CD4-positive, alpha-beta T cell treated with Interleukin-1 beta for 1 hour (primary cell): ENCODE data around the gene ZBTB47.

ENCODE experiments used
- DNase-seq, 2 donors: peaks; one replicate each; pipeline ENCODE4 v3.0.0-alpha.2; 2020 to 2022

The ZBTB47 gene

DNA sequence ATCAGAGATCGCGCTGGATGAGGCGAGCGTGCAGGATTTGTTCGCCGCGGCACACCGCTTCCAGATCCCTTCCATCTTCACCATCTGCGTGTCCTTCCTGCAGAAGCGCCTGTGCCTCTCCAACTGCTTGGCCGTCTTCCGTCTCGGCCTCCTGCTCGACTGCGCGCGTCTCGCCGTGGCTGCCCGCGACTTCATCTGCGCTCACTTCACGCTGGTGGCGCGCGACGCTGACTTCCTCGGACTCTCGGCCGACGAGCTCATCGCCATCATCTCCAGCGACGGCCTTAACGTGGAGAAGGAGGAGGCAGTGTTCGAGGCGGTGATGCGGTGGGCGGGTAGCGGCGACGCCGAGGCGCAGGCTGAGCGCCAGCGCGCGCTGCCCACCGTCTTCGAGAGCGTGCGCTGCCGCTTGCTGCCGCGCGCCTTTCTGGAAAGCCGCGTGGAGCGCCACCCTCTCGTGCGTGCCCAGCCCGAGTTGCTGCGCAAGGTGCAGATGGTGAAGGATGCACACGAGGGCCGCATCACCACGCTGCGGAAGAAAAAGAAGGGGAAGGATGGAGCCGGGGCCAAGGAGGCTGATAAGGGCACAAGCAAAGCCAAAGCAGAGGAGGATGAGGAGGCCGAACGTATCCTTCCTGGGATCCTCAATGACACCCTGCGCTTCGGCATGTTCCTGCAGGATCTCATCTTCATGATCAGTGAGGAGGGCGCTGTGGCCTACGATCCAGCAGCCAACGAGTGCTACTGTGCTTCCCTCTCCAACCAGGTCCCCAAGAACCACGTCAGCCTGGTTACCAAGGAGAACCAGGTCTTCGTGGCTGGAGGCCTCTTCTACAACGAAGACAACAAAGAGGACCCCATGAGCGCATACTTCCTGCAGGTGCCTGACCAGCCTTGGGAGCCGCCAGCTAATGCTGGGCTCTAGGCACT is 32.7 kb downstream of the ZBTB47 start:
- DNase-seq = no peak

DNA sequence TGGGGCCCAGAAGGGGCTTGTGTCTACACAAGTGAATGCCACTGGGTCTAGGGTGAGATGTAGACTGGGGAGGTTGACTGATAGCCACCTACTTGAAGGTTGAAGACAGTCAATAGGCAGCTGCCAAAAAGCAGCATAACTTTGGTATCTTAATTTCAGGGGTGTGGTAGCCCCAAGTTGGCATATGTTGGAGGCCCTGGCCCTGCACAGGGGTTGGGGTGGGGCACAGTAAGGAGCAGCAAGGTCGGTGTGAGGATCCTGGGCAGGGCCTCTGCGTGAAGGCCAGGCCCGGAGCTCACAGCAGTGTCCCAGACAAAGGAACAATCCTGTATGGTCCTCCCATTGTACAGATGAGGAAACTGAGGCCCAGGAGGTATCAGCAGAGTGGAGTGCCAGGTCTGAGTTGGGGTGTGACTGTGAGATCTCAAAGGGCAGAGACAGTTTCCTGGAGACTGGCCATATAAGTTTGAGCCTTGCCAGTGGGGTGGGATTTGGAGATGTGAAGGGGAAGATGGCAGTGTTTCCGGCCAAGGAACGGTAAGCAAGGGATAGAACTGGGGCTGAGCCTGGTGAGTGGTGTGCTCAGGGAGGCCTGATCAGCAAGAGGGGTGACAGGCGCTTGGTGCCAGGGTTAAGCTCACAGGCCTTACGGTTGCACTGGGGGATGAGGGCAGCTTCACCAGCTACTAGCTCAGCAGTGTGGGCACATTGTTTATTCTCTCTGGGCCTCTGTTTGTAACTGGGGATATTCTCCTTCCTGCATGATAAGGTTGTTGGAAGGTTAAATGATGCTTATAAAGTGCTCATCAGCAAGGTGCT is 33.5 kb downstream of the ZBTB47 start:
- no peak for DNase-seq

DNA sequence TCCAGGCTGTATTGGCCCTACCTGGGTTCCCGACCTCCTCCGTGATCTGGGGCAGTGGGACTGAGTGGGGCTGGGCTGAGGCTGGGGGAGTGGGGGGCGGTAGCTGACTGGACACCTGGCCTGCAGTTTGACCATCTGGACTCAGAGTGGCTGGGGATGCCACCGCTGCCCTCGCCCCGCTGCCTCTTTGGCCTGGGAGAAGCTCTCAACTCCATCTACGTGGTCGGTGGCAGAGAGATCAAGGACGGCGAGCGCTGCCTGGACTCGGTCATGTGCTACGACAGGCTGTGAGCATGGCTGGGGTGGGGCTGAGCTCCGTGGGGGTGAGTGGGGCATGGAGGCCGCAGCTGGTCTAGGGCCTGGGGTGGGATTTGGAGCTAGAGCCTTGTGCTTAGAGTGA is 34.5 kb downstream of the ZBTB47 start:
- no peak for DNase-seq

DNA sequence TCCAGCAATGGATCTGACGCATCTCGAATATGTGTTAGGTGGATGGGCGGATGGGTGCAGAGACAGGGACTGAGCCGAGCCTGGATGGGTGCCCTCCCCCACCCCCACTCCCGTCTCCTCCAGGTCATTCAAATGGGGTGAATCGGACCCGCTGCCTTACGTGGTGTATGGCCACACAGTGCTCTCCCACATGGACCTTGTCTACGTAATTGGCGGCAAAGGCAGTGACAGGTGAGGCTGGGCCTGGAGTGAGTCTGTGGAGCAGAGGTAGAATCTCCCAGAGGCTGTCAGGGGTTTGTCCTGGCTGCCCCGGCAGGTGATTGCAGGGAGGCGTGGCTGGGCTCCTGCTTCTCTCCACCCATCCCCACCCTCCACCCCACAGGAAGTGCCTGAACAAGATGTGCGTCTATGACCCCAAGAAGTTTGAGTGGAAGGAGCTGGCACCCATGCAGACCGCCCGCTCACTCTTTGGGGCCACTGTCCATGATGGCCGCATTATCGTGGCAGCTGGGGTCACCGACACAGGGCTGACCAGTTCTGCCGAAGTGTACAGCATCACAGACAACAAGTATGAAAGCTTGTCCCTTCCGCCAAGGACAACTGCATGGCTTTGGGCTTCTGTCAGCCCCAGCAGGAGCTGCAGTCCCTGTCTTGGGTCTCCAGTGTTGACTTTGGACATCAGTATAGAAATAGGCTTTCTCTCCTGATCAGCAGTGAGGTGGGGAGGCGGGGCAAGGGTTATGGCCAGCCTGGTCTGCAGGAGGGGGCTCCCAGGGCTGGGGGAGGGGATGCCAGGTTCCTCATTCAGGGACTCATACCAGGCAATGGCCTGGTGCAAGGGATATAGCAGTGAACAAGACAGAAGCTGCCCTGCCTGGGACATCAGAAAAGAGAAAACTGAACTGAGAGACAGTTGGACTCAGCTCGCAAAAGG is 35.3 kb downstream of the ZBTB47 start:
- no peak for DNase-seq

DNA sequence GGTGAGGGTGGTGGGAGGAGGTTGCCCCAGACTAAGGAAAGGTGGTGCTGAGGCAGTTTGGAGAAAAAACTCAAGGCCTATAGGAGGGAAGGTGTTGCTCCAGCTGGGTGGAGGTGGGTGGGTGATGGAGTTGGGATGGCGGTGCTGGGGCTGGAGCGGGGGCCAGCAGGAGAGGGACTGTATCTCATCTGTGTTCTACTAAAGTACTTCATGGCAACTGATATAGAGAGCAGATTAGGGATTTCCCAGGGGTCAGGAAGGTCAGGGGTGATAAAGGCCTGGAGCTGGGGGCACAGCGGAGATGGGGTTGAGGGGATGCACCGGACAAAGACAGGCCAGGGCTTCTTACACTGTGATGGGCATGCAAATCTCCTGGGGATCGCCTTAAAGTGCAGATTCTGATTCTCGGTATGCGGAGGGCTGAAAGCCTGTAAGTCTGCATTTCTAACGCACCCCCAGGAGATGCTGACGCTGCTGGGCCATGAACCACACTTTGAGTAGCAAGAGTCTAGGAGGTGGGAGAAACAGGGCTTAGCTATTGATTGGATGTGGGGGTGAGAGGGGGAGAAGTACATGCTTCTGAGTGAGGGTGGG is 36.0 kb downstream of the ZBTB47 start:
- no peak for DNase-seq

DNA sequence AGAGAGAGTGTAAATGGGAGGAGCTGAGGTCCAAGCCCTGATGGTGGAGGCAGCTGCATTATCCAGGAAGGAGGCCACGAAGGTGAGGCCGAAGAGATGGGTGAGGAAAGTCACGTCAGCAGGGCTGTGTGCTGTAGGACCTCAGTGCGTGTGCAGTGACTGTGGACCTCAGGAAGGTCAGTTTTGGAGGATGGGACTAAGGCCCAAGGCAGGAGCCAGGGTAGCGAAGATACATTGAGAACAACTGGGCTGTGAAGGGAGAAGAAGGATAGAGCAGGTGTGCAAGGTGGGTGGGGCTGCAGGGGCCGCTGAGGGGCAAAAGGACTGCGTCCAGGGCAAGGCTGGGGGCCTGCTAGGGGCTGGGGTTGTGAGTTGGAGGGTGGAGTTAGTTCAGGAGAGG is 36.7 kb downstream of the ZBTB47 start:
- no peak for DNase-seq

DNA sequence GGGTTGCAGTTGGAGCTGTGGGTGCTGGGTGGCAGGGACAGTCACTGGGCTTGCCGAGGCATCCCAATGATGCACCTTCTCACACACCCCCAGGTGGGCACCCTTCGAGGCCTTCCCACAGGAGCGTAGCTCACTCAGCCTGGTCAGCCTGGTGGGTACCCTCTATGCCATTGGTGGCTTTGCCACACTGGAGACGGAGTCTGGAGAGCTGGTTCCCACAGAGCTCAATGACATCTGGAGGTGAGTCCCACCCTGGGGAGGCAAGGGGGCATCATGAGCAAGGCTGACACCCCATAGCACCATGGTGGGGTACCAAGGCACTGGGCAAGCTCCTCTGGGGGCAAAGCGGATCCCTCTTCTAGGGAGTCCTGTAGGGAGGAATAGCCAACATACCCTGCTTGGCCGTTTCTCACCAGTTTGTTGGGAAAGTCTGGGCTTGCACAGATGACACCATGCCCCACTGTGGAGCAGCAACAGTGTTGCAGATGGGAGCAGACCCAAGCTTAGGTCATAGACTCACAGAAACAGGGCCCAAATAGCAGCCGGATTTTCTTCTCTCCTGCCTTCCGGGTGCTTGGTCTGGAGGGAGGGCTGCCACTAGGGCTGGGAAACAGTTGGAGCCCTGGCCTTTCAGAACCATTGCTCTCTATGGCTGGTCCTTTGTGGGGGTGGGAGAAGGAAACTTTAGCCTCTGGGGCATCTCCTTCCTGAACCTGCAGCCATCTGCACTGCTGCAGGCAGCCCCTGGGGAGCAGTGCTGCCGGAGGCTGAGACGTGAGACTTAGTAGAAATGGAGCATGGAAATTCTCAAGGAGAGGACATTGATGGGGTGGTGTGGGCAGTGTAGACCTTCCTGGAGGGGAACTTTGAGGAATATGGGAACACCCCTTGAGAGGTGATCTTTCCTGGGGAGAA is 37.5 kb downstream of the ZBTB47 start:
- no peak for DNase-seq

DNA sequence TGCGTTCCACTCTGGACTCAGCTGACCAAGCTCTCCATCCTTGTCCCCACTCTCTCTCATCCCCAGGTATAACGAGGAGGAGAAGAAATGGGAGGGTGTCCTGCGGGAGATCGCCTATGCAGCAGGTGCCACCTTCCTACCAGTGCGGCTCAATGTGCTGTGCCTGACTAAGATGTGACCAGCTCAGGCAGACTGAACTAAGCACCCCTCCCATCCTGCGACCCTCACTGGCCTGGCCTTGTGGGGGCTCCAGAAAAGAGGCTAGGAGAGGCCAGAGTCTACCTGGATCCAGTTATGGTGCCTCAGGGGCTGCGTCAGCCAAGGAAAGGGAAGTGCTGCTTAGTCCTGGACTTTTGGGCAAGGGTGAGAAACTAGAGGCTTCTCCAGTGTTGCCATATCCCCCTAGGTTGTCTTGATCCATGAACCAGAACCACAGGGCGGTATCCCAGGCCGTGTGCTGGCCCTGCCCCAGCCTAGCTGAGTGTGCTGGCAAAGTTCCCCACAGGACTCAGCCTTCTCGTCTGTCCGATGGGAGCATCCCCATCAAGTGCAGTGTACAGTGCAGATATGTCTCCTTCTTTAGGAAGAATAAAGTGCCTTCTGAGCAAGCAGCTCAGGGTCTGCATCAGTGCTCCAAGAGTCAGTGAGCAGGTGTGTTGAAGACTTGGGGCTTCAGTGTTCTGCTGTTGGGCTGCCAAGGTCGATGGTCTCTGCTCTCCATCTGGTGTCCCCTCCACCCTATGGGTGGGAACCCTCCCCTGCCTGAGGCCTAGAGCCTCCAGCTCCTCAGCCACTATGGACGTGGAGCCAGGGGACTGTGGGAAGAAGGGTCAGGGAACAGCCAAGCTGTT is 38.5 kb downstream of the ZBTB47 start:
- DNase-seq = no peak

DNA sequence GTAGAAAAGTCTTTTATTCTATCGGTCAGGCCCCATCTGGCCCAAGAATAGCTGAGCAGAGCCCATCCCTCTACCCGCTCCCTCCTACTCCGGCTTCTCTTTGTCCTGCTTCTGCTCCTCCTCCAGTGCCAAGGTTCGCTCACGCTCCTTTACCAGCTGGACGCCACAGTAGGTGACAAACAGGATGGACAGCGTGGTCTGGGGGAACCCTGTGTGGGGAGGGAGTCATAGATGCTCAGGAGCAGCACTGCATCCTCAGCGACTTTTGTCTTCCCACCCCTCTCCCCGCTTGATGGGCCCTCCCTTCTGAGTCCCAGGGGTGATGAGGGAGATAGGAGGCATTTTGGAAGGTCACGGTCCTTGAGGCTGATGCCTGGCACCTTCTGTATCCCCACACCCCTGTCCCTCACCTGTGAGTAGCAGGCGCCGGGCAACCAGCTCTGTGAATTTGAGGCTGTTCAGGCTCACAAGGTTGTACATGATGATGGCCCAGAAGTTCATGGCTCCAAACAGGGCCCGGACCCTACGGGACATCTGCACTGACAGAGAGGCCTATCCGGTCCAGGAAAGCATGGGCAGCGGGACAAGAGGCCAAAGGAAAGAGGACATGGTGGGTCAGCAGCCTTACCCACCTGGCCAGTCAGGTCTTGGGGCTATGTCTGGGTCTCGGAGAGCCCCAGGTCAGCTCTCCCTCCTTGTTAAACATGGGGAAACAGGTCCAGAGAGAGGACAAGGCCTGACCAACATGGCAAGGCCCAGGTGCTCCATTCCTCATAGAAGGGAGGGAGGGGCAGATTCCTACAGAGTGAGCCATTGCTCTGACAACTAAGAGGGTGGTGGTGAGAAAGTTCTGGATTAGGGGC is 39.4 kb downstream of the ZBTB47 start:
- DNase-seq = no peak

DNA sequence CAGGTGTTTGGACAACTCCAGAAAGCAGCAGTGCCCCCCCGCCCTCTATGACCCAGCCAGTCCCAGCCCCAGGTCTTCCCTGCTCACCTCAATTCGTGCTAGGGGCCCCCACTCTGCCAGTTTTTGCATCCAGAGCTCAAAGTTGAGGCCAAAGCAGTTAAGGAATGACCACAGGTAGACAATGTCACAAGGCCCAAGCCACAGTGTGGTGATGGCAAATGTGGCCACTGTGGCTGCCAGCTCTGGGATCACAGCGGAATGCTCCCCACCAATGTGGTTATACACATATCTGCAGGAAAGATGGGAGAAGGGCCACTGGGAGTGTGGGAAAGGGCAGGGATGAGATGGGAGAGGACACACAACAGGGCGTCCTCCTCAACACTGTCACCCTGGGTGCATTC is 40.0 kb downstream of the ZBTB47 start:
- no peak for DNase-seq

DNA sequence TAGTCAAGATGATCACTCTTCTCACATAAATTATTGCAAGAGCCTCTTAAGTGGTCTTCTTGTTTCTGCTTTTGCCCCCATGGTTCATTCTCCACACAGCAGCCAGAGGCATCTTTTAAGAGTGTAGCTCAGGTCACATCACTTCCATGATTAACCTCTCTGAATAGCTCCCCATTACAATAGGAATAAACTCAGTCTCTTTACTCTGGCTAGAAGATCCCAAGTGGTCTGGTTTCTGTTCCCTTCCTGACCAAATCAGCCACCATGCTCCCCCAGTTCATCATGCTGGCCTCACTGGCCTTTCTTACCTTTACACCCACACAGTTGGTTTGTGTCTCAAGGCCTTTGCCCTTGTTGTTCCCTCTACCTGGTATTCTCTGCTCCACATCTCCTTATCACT is 40.9 kb downstream of the ZBTB47 start:
- no peak for DNase-seq

DNA sequence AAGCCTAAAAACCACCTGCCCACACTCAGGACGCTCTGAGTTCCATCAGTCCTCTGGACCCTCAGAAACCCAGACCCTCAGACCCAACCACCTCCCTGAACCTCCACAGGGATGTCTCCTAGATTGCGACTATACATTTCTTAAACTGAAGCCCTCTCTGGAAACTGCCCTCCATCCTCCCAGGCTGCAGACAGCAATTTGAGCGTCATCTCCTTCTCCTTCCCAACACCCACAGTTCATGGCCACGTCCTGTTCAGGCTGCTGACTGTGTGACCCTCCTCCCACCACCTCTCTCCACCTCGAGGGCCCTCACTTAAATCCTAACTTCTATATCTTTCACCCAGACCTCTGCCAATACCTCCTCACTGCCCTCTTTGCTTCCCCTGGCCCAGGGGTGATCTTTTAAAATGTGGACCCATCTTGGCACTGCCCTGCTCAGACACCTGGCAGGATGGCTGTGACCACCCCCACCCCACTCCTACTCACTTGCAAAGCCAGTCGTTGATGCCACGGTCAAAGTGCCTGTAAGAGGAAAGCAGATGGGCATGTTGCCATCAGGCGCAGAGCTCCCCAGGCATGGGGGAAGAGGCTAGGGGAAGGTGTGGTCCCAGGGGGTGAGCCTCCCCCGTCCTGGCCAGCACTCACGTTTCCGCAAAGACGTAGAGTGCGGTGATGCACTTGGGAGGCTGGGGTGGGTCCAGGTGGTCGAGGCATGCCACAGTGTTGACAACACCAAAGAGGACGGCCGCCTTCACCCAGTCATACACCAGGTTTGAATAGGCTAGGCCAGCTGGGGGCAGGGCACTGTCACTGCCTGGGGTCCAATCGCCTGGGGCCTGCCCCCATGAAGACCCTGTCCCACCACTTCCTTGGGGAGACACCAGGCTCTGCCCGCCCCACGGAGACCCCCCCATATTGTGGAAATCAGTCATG is 43.1 kb downstream of the ZBTB47 start:
- no peak for DNase-seq

DNA sequence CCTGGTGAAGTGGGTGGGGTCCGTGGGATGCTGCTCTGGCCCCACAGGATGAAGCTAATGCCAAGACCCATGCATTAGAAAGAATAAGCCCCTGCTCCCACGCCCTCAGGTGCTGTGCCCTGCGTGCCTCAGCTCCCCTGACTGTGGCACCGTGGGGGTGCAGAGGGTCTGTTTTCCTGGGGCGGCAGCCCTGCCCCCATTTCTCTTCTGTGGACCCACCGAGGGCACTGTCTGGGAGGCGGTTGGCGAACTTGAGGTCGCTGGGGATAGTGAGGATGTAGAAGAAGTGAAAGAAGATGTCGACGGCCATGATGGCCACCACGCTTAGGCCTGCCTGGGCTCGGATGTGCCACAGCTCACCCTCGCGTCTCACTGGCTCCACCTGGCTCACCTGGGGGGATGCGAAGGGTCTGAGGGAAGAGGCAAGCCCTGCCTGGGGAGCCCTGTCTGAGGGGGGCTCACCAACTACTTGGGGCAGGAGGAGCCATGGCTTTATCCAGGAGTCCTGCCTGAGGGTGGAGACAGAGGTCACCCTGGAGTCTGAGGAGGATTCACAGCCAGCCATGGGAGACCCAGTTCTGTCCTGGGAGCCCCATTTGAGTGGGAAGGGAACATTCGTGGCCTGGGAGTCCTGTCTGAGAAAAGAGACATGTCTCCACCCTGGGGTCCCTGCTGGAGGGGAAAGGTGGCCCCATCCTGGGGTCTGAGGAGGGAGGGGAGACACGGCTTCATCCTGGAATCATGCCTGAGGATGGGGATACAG is 44.0 kb downstream of the ZBTB47 start:
- no peak for DNase-seq

DNA sequence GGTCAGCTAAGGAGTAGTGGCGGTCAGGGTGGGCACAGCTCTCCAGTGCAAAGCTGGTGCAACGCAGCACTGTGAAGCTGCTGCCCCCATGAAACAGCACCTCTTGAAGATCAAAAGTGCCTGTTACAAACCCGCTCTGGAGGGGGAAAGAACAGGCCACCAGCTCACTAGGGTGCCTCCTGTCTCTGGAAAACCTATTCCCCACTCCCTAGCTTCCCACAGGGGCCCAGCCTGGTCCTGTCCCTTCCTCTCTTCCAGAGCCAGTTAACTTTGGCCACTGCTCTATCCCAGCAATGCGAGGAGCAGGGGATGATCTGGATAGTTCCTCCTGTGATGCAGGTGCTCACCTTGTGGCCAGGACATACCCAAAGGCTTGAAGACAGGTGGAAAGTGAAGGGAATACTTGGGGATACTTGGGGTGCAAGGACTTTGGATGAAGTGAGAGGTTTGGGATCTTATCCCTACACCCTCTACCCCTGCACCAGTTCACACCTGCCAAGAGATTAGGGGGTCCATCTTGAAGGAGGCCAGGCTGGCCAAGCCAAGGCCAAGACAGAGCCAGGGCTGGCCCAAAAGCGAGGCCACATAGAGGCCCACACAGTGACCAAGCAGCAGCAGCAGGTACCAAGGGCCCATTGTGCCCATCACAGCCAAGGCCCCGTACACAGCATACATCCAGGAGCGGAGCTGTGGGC is 44.9 kb downstream of the ZBTB47 start:
- no peak for DNase-seq

DNA sequence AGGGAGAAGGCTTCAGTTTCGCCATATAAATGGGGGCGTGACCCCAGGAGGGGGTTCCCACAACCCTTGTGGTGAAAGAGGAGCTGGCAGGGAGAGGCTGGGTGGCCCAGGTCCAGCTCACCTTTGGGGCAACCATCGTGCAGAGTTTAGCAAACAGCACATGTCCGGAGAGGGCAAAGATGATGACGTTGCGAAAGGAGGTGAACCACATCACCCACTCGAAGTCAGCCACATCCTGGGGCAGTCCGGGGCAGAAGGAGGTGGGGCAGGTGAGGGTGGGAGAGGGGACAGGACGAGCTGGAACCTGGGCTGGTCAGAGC is 45.4 kb downstream of the ZBTB47 start:
- peak in 1 of 2 donors; percentile 10 for DNase-seq

DNA sequence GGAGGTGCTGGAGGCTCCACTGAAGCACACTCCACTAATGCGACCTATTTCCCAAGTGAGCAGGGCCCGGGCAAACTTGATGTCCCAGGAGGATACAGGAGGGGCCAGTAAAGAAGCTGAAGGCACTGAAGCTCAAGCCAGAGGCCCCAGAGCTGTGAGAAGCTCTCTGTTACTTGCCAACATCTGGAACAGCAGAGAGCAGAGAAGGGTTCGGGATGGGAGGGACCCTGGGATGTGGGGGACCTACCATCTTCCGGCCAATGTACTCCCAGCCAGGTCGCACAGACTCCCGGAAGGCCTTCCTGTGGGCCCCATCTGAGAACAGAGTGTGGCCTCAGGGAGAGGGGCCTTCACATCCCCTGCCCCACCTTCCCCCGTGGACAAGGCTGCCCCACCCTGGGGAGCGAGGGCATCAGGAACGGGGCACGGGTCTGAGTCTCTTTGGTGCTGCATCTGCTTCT is 46.0 kb downstream of the ZBTB47 start:
- DNase-seq = no peak
